ENCODE measurements around the gene KIF2A.

Gene KIF2A

DNA sequence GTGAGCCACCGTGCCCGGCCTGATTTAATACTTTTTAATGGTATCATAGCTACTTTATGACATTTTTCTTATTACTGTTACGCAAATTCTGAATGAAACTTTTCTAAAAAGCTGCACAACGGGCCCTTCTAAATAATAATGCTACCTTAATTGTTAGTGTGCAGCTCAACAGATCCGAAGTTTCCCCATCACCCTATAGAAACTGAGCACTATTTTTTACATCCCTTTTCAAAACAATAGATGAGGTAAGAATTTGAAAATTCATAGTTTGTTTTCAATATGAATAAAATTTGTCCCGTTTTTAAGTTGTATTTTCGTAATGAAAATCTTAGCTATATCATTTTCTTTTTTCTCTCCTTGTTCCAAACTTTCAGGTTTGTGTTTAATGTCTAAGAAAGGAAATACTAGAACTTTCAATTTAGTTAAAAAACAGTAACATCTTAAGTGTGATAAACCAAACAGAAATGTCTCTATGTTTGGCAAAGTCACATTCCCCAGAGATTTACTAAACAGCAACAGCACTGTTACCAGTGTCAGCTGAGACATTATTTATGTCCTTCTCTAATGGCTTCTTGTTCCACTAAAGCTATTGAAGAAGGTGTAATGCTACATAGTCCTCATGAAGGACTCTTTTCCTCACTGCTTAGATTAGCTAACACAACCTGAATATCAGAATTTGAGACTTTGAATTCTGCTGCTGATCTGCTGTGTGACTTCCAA, 22.9 kb downstream of the KIF2A start:
- DNase-seq (ENCODE audit: low spot score): no peak

- no peak for DNase-seq (ENCODE audit: low spot score)
Observed at GRCh38 chr5:62330302-62330701, 24.3 kb downstream of the KIF2A start.

- no peak for DNase-seq (ENCODE audit: low spot score)
Observed at GRCh38 chr5:62331921-62332320, 25.9 kb downstream of the KIF2A start.

DNA sequence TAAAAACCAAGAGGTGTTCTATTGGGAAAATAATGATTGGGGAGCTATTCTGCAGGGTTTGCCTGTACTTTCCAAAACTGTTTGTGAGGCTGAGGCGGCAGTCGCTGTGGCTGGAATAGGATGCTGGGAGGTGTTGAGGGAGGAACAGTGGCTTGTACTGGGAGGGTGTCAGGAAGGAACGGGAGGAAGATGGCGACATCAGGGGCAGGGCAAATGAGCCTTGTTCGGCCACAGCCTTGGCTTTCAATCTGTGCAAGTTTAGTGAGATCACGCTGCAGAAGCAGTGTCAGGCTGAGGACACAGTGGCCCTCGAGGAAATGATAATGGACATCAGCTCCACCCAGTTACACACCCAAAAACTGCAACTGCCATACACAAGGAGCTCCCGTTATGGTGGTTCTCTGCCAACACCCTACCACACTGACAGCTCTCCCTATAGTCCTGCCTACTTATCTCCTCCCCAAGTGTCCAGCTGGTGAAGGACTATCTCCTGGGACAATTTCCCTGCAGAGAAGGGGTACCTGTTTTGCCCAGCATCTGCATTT, 27.3 kb downstream of the KIF2A start:
- no peak for DNase-seq (ENCODE audit: low spot score)

- no peak for DNase-seq (ENCODE audit: low spot score)
Observed at GRCh38 chr5:62334082-62334481, 28.1 kb downstream of the KIF2A start.

- DNase-seq (ENCODE audit: low spot score): peak; percentile 15
Observed at GRCh38 chr5:62340392-62340791, 34.4 kb downstream of the KIF2A start.

DNA sequence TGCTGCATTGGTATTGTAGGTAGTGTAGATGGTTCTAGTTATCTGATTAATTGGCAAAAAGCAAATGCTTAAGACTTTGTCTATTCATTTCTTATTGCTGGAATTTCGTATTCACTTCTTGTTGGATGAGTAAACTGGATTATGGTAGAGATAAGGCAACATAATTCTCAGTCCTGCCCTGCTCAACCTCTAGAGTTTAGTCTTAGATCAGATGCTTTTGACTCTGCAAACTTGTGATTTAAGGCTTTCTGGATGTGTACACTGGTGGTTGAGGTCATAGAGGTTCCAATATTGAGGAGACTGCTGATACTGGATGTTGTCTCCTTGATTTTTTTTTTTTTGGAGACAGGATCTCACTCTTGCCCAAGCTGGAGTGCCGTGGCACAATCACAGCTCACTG, 35.0 kb downstream of the KIF2A start:
- DNase-seq (ENCODE audit: low spot score): no peak

GRCh38 chr5:62341783-62342475, 35.9 kb downstream of the KIF2A start:
- DNase-seq (ENCODE audit: low spot score): peak; percentile 13

DNA sequence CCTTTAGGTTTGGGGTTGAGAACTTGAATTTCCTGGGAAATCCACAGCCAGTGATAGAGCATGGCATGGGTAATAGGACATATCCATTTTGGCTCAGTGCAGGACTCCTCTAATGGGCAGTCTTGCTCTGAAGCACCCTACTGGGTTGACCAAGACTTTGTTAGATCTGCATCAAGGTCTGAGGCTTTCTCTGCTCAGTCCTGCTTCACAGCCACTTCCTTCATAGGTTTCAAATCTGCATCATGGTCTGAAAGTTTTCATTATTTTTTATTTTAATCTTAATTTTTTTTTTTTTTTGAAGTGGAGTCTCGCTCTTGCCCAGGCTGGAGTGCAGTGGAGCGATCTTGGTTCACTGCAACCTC, 36.5 kb downstream of the KIF2A start:
- DNase-seq (ENCODE audit: low spot score): no peak

GRCh38 chr5:62343428-62343827, 37.4 kb downstream of the KIF2A start:
- DNase-seq (ENCODE audit: low spot score): no peak

- DNase-seq (ENCODE audit: low spot score): no peak
Observed at GRCh38 chr5:62346748-62347147, 40.7 kb downstream of the KIF2A start.

GRCh38 chr5:62347928-62348327, 41.9 kb downstream of the KIF2A start:
- DNase-seq (ENCODE audit: low spot score): no peak

GRCh38 chr5:62348723-62349481, 42.9 kb downstream of the KIF2A start:
- DNase-seq (ENCODE audit: low spot score): no peak

DNA sequence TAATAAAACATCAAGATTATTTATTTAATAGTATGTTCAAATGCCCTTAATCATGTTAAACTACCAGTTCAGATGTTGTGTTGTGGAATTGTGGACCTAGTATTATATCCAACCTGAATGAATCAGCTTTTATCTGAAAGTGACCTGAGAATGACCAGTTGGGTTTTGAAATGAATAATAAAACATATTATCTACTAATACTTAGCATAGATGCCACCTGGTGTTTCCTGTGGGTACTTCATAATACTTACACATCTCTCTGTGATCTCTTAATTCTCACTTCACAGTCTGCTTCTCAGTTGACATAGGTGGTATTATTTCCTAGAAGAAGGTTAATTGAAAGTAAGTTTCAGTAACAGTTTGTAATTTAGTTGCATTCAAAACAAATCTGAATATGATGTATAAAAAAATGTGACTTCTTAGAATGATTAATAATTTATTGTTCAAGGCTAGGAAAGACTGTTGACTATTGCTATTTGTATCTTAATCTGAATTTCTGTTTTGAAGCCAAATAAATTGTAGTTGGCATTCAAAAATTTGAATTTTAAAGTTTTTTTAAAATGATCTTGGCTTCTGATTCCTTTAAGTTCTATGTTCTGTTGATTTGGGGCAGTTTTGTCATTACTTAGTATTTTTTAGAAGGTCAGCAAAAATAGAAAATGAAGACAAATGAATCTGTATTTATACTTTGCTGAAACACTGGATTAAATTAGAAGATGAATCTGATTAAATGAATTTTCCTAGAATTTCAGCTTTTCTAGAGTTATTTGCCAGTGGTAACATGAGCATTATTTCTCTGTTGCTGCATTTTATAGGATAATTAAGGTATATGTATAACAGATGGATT, 48.2 kb downstream of the KIF2A start:
- DNase-seq (ENCODE audit: low spot score): peak; percentile 44

DNA sequence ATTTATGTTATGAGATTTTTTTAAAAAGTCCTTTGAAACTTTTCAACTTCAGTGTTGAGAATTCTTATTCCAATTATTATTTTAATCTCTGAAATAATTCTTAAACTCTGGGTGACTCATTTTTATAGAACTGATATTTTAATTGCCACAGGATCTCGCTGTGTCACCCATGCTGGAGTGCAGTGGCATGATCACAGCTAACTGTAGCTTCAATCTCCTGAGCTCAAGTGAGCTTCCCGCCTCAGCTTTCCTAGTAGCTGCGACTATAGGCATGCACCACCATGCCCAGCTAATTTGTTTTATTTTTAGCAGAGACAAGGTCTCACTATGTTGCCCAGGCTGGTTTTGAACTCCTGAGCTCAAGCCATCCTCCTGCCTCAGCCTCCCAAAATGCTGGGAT, 56.7 kb downstream of the KIF2A start:
- no peak for DNase-seq (ENCODE audit: low spot score)

- no peak for DNase-seq (ENCODE audit: low spot score)
Observed at GRCh38 chr5:62369039-62369438, 63.0 kb downstream of the KIF2A start.

- DNase-seq (ENCODE audit: low spot score): no peak
Observed at GRCh38 chr5:62371409-62371808, 65.4 kb downstream of the KIF2A start.

- no peak for DNase-seq (ENCODE audit: low spot score)
Observed at GRCh38 chr5:62372600-62372999, 66.6 kb downstream of the KIF2A start.

DNA sequence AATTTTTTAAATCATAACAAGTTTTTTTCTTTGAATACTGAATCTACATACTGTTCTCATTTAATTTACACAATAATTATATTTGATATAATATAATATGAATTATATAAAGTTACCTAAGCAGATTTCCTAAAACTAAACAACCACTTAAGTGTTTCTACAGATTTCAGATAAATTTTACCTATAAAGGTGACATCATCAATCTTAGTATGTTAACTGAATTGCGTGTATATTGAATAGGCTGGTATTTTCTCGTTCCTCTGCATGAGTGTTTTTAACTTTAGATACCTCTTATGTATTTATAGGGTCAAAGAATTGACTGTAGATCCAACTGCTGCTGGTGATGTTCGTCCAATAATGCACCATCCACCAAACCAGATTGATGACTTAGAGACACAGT, 67.4 kb downstream of the KIF2A start:
- no peak for DNase-seq (ENCODE audit: low spot score)

- DNase-seq (ENCODE audit: low spot score): no peak
Observed at GRCh38 chr5:62374090-62374489, 68.1 kb downstream of the KIF2A start.

GRCh38 chr5:62375627-62376026, 69.6 kb downstream of the KIF2A start:
- no peak for DNase-seq (ENCODE audit: low spot score)

- DNase-seq (ENCODE audit: low spot score): no peak
Observed at GRCh38 chr5:62376064-62376463, 70.1 kb downstream of the KIF2A start.

All from CD4-positive, alpha-beta T cell treated with Interleukin-6 at 100 ng/mL for 8 hours (primary cell).